MM.1S (cell line): ENCODE data around the gene ZMIZ2.

Source experiments
- CTCF ChIP-seq: fragments of 300-600 bp; sonication (generic); IDR thresholded peaks from 2 replicates; pipeline ENCODE4 v1.5.1; 2016; ENCODE audit warnings: antibody characterized with exemption, low read length, mixed read lengths
- EZH2 ChIP-seq: fragments of 300-600 bp; sonication (generic); optimal IDR thresholded peaks from 2 replicates; pipeline ENCODE3; 2017; ENCODE audit warnings: low read depth, mild to moderate bottlenecking, antibody characterized with exemption, low read length, mixed read lengths
- EZH2phosphoT487 ChIP-seq: fragments of 300-600 bp; sonication (generic); IDR thresholded peaks from 2 replicates; pipeline ENCODE4 v1.6.1; 2018; ENCODE audit warnings: antibody characterized with exemption, low read length

GRCh38 chr7:44789990-44790389 lies 41.3 kb downstream of the ZMIZ2 start:
- no peak for TF ChIP-seq CTCF
- no peak for TF ChIP-seq EZH2phosphoT487
- no peak for TF ChIP-seq EZH2
